Measurements from ENCODE around the gene STK33. TPM values are rescaled to one million over a fixed set of nuclear protein-coding genes. Genes with fewer than 3 reads are reported as not detected.

Gene STK33
- total RNA-seq, 1 experiment from 2014 or later, result 0.21 TPM

DNA sequence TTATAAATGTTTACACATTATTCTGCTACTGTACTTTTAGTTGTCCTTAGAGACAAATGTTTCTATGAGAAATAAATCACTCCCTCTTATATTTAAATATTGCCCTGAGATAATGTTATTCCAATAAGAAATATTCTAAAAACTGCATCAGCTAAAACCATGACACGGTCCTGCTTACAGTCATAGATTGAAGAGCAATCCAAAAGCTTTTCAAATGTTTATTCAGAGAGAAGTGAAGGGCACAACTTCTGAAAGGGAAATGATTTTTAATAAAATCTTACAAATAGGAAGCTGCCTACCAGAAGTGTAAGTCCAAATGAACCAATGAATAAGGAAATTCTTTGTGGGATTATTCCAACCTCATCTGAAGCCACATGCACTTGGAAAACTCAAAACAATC lies 49.2 kb downstream of the STK33 start:
- H3K4me3 ChIP-seq, result no peak overlapping the region
- H3K9me3 ChIP-seq (replicated peaks), result no peaks in the 10 kb centered on the region
- no peaks in the 10 kb centered on the region for H3K36me3 ChIP-seq
- H3K27me3 ChIP-seq (replicated peaks), result no peaks in the 10 kb centered on the region
- DNase-seq (ENCODE audit: low read depth in 1 of 2, low spot score in 2 of 2), result no peak
- H3K27ac ChIP-seq, result no peak overlapping the region
- no peaks in the 10 kb centered on the region for H3K4me1 ChIP-seq (replicated peaks)

DNA sequence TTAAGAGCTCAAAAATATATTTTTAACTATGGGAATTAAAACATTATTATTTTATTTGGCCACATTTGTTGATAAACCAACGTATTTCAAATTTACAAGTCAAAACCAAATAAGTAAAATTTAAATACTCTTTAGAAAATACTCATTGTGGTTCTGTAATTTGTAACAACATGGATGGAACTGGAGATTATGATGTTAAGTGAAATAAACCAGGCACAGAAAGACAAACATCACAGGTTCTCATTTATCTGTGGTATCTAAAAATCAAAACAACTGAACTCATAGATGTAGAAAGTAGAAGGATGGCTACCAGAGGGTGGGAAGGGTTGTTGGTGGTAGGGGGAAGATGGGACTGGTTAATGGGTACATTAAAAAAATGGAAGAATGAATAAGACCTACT lies 50.8 kb downstream of the STK33 start:
- Histone ChIP-seq H3K4me3 (no peak overlapping the region), H3K27ac (no peak overlapping the region), H3K36me3 (no peaks in the 10 kb centered on the region), H3K4me1 (replicated peaks) (no peaks in the 10 kb centered on the region), H3K9me3 (replicated peaks) (no peaks in the 10 kb centered on the region), H3K27me3 (replicated peaks) (no peaks in the 10 kb centered on the region)
- DNase-seq (ENCODE audit: low read depth in 1 of 2, low spot score in 2 of 2), result no peak

DNA sequence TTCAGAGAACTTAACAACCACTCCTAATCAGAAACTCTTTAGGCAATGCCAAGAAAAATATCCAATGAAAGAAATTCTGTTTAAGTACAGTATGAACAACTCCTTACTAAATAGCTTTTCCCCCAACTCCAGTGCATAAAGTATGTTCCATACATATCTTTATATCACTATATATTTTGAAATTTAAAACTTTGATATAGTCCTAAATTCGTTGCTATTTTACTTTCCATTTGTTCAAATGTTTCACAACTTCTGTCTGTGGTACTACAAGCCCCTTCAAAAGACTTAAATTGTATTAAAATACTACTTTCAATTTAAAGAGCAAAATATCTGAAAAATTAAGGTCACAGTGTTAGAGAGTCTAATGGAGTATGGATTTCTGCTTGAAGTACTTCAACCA lies 52.6 kb downstream of the STK33 start:
- DNase-seq (ENCODE audit: low read depth in 1 of 2, low spot score in 2 of 2), result no peak
- no peaks in the 10 kb centered on the region for H3K27me3 ChIP-seq (replicated peaks)
- no peaks in the 10 kb centered on the region for H3K4me1 ChIP-seq (replicated peaks)
- H3K36me3 ChIP-seq, result no peaks in the 10 kb centered on the region
- H3K27ac ChIP-seq, result no peak overlapping the region
- H3K4me3 ChIP-seq, result no peak overlapping the region
- H3K9me3 ChIP-seq (replicated peaks), result no peaks in the 10 kb centered on the region

DNA sequence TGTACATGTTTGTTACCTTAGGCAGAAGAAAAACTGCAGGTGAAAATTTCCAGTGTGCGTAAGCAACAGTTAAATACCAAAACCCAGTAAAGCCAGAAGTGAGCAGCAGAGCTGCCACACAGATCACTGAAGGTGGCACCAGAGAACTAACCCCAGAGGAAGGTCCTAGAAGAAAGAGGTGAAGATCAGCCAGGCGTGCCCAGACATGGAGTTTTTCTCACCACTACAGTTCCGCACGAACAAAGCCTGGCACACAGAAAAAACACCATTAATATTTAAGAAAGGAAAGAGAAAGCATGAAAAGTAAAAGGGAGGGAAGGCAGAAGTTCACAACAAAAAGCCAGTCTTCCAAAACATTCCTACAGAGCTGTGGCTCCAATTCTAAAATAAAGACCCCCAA lies 60.7 kb downstream of the STK33 start:
- no peaks in the 10 kb centered on the region for H3K4me1 ChIP-seq (replicated peaks)
- no peak overlapping the region for H3K4me3 ChIP-seq
- DNase-seq (ENCODE audit: low read depth in 1 of 2, low spot score in 2 of 2), result no peak
- H3K9me3 ChIP-seq (replicated peaks), result no peaks in the 10 kb centered on the region
- no peaks in the 10 kb centered on the region for H3K36me3 ChIP-seq
- H3K27me3 ChIP-seq (replicated peaks), result no peaks in the 10 kb centered on the region
- H3K27ac ChIP-seq, result no peak overlapping the region

DNA sequence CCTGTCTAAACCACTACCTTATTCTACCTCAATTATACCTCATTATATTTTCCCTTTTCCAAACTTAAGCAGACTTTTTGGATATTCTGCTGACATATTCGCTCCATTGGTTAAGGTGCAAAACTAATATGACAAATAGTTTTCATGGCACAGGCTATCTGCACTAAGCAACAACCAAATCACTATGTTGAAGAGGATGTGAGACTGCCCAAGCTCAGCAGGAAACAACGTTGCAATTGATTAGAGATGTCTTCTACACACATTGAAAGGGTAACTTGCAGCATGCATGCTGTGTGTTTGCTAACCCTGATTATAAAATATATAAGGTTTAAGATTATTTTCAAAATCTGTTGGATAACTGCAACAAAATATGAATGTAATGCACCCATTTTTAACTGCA lies 61.6 kb downstream of the STK33 start:
- Histone ChIP-seq H3K9me3 (replicated peaks) (no peaks in the 10 kb centered on the region), H3K36me3 (no peaks in the 10 kb centered on the region), H3K4me3 (no peak overlapping the region), H3K4me1 (replicated peaks) (no peaks in the 10 kb centered on the region), H3K27ac (no peak overlapping the region), H3K27me3 (replicated peaks) (no peaks in the 10 kb centered on the region)
- no peak for DNase-seq (ENCODE audit: low read depth in 1 of 2, low spot score in 2 of 2)

DNA sequence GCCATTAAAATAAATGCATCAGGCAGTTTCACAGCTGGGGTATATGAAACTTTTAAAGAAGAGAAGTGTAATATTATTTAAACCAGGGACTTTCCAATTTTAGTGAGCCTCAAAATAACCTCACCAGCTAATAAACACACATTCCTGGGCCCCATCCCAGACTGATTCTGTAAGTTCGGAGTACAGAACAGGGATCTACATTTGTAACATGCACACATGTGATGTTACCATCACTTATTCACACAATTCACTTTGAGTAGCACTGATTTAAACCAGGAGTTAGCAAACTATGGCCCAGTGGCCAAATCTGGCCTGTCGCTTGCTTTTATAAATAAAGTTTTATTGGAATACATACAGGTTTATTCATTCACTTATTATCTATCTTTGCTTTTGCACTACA lies 62.0 kb downstream of the STK33 start:
- H3K4me1 ChIP-seq (replicated peaks), result no peaks in the 10 kb centered on the region
- H3K27ac ChIP-seq, result no peak overlapping the region
- H3K4me3 ChIP-seq, result no peak overlapping the region
- H3K36me3 ChIP-seq, result no peaks in the 10 kb centered on the region
- H3K27me3 ChIP-seq (replicated peaks), result no peaks in the 10 kb centered on the region
- no peak for DNase-seq (ENCODE audit: low read depth in 1 of 2, low spot score in 2 of 2)
- no peaks in the 10 kb centered on the region for H3K9me3 ChIP-seq (replicated peaks)

DNA sequence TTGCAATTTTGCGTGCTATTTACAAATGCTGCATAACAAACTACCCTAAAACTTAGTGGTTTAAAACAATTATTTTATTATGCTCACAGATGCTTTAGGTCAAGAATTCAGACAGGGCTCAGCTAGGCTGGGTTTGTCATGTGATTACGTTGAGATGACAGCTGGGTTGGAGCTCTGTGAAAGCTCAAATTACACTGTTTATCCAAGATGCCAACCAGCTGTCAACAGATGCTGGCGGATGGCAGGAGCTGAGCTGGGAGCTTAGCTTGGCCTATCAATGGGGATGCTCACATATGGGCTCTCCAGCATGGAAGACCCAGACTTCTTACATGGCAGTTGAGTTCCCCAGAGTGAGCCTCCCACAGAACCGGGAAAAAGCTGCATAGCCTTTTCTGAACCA lies 62.7 kb downstream of the STK33 start:
- no peaks in the 10 kb centered on the region for H3K27me3 ChIP-seq (replicated peaks)
- no peaks in the 10 kb centered on the region for H3K36me3 ChIP-seq
- H3K4me3 ChIP-seq, result no peak overlapping the region
- H3K9me3 ChIP-seq (replicated peaks), result no peaks in the 10 kb centered on the region
- H3K4me1 ChIP-seq (replicated peaks), result no peaks in the 10 kb centered on the region
- H3K27ac ChIP-seq, result no peak overlapping the region
- DNase-seq (ENCODE audit: low read depth in 1 of 2, low spot score in 2 of 2), result no peak

DNA sequence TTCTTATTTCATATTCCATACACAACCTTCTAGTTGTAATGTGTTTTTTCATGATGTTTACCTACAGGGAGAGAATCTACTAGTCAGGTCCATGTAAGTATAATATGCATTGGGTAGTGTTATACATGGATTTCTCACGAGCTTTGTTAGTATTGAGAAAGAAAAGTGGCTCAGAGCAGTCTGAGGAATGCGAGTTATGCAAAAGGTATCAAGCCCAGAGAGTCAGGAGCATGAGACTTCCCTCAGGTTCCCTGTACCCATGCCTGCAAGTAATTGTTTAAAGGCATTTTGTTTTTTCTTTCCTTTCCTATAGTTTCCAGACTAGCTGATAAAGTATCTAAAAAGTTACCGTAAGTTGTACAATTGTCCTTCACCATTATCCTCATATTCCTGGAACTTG lies 66.1 kb downstream of the STK33 start:
- Histone ChIP-seq H3K27me3 (replicated peaks) (no peaks in the 10 kb centered on the region), H3K4me3 (no peak overlapping the region), H3K9me3 (replicated peaks) (no peaks in the 10 kb centered on the region), H3K4me1 (replicated peaks) (no peaks in the 10 kb centered on the region), H3K27ac (no peak overlapping the region), H3K36me3 (no peaks in the 10 kb centered on the region)
- no peak for DNase-seq (ENCODE audit: low read depth in 1 of 2, low spot score in 2 of 2)

DNA sequence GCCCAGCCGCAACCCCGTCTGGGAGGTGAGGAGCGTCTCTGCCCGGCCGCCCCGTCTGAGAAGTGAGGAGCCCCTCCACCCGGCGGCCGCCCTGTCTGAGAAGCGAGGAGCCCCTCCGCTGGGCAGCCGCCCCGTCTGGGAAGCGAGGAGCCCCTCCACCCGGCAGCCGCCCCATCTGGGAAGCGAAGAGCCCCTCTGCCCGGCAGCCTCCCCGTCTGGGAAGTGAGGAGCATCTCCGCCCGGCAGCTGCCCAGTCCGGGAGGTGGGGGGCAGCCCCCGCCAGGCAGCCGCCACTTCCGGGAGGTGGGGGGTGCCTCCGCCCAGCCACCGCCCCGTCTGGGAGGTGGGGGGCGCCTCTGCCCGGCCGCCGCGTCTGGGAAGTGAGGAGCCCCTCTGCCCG lies 70.6 kb downstream of the STK33 start:
- no peaks in the 10 kb centered on the region for H3K4me1 ChIP-seq (replicated peaks)
- no peaks in the 10 kb centered on the region for H3K27me3 ChIP-seq (replicated peaks)
- no peak for DNase-seq (ENCODE audit: low read depth in 1 of 2, low spot score in 2 of 2)
- H3K4me3 ChIP-seq, result no peak overlapping the region
- H3K9me3 ChIP-seq (replicated peaks), result no peaks in the 10 kb centered on the region
- no peaks in the 10 kb centered on the region for H3K36me3 ChIP-seq
- H3K27ac ChIP-seq, result no peak overlapping the region

DNA sequence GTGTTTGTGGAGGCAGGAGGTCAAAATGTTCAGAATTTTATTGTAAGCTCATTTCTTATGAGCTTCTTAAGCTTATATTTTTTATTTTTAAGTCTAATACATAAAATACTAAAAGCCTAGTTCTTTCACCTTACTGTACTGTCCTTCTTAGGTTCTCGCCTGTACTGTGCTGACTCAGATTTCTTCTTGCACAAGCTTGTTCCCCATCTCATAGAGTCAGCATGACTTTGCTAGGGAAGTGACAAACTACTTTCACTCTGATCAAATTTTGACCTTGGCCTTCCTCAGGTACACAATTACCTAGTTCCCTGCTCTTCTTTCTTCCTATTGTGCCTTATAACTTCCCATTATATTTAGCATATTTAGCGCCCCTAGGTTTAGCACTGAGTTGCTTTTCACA lies 81.5 kb downstream of the STK33 start:
- H3K27ac ChIP-seq, result no peak overlapping the region
- no peaks in the 10 kb centered on the region for H3K4me1 ChIP-seq (replicated peaks)
- no peak overlapping the region for H3K4me3 ChIP-seq
- no peak for DNase-seq (ENCODE audit: low read depth in 1 of 2, low spot score in 2 of 2)
- no peaks in the 10 kb centered on the region for H3K9me3 ChIP-seq (replicated peaks)
- no peaks in the 10 kb centered on the region for H3K36me3 ChIP-seq
- no peaks in the 10 kb centered on the region for H3K27me3 ChIP-seq (replicated peaks)

DNA sequence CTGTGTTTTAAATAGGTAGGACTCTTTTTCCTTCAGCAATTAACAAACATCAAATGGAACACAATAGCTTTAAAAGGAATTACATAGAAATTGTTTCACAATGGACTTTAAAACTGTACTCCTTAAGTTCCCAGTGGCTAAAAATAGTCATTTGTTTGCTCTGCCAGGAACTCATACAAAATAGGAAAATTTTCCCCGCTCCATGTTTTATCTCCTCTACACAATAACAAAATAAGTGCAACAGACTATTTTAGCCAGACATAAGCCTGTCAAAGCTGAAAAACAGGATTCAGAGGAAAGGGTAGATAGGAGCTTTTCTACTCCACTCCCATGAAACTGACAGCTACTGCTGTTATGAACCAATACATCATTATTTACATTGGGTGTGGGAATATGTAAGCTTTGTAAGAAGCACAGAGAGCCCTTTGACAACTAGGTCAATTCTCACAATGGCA lies 90.1 kb downstream of the STK33 start:
- H3K36me3 ChIP-seq, result no peaks in the 10 kb centered on the region
- no peaks in the 10 kb centered on the region for H3K27me3 ChIP-seq (replicated peaks)
- no peak overlapping the region for H3K27ac ChIP-seq
- H3K4me1 ChIP-seq (replicated peaks), result no peaks in the 10 kb centered on the region
- no peak overlapping the region for H3K4me3 ChIP-seq
- DNase-seq (ENCODE audit: low read depth in 1 of 2, low spot score in 2 of 2), result no peak
- no peaks in the 10 kb centered on the region for H3K9me3 ChIP-seq (replicated peaks)

DNA sequence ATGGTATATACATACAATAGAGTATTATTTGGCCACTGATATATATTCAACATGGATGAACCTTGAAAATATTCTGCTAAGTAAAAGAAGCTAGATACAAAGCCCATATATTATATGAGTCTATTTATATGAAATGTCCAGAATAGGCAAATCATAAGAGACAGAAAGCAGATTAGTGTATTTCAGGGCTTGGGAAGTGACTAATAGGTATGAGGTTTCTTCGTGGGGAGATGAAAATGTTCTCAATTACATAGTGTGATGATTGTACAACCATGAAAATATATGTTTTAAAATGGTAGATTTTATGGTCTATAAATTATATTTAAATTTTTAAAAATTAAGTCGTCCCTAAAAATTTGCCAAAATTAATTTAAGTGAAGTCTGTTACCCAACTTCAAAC lies 92.2 kb downstream of the STK33 start:
- Histone ChIP-seq H3K9me3 (replicated peaks) (no peaks in the 10 kb centered on the region), H3K36me3 (no peaks in the 10 kb centered on the region), H3K27me3 (replicated peaks) (no peaks in the 10 kb centered on the region), H3K4me1 (replicated peaks) (no peaks in the 10 kb centered on the region), H3K27ac (no peak overlapping the region), H3K4me3 (no peak overlapping the region)
- DNase-seq (ENCODE audit: low read depth in 1 of 2, low spot score in 2 of 2), result no peak

DNA sequence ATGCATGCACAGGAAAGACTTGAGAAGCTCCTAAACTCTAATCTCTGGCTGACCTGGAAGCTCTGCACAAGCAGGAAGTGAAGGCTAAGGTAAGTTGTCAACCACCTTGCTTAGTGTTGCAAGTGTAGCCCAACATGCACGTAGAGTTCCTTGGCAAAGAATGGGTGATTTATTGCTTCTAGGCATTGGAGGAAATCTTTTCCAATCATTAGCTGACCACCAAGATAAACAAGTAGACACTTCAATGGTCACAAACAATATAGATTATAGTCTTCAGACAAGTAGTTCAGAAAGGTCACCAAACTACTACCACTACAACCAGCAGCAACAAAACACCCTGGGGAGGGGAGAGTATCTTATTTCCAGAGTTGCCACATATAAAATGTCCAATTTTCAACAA lies 105.6 kb downstream of the STK33 start:
- H3K4me1 ChIP-seq (replicated peaks), result no peaks in the 10 kb centered on the region

DNA sequence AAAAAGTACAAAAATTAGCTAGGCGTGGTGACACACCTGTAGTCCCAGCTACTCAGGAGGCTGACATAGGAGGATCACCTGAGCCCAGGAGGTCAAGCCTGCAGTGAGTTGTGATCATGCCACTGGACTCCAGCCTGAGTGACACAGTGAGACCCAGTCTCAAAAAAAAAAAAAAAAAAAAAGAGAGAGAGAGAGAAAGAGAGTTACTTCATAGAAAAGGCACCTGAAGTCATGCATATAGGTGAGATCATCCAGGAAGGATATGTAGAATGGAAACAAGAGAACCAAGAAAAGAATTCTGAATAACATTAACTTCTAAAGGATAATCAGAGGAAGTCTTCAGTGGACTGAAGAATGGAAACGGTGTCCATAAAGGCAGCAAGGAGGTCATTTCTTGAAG lies 106.8 kb downstream of the STK33 start:
- Histone ChIP-seq H3K27ac (no peak overlapping the region), H3K4me3 (no peak overlapping the region), H3K9me3 (replicated peaks) (no peaks in the 10 kb centered on the region), H3K36me3 (no peaks in the 10 kb centered on the region), H3K4me1 (replicated peaks) (no peaks in the 10 kb centered on the region), H3K27me3 (replicated peaks) (no peaks in the 10 kb centered on the region)
- no peak for DNase-seq (ENCODE audit: low read depth in 1 of 2, low spot score in 2 of 2)

More for the DNA sequence above, 105.6 kb downstream of the STK33 start:
- Histone ChIP-seq H3K27ac (no peak overlapping the region), H3K4me3 (no peak overlapping the region), H3K9me3 (replicated peaks) (no peaks in the 10 kb centered on the region), H3K27me3 (replicated peaks) (no peaks in the 10 kb centered on the region), H3K36me3 (no peaks in the 10 kb centered on the region)
- DNase-seq (ENCODE audit: low read depth in 1 of 2, low spot score in 2 of 2), result no peak

DNA sequence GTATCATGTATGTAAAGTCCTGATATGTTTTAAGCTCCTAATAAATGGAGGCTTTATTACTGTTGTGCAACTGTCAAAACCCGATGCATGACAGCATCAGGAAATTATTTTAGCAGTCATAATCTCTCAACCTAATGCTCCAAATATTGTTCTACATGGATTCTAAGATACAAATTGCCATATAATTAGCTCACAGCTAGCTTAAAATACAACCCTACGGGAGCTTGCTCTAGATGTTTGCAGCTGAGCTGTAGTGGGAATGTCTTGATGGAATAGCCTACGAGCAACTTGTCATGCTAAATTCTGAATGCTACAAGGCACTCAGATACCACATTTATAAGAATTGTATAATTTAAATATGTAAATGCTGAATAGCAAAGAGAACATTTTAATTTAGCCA lies 109.8 kb downstream of the STK33 start:
- Histone ChIP-seq H3K27me3 (replicated peaks) (no peaks in the 10 kb centered on the region), H3K9me3 (replicated peaks) (no peaks in the 10 kb centered on the region), H3K36me3 (no peaks in the 10 kb centered on the region), H3K27ac (no peak overlapping the region), H3K4me3 (no peak overlapping the region), H3K4me1 (replicated peaks) (no peaks in the 10 kb centered on the region)
- no peak for DNase-seq (ENCODE audit: low read depth in 1 of 2, low spot score in 2 of 2)

All from SJSA1 (cell line).